Activated CD4-positive, CD25-positive, alpha-beta regulatory T cell treated with anti-CD3 and anti-CD28 coated beads, Interleukin-2, amount 50 U/mL, for 16 hours (primary cell): ENCODE measurements around the gene CARD6.
A peak's percentile ranks its signal among the peaks of the same experiment; 100 is the strongest.
"Not testable (repeated sequence)": the region's sequence is repeated elsewhere in the genome, so short reads cannot be mapped to it uniquely, and the experiment has no call there.

Source experiments
- DNase-seq: peaks from one replicate; pipeline ENCODE4 v3.0.0-alpha.2; 2020; ENCODE audit warnings: low read depth, low spot score

The CARD6 gene

DNA sequence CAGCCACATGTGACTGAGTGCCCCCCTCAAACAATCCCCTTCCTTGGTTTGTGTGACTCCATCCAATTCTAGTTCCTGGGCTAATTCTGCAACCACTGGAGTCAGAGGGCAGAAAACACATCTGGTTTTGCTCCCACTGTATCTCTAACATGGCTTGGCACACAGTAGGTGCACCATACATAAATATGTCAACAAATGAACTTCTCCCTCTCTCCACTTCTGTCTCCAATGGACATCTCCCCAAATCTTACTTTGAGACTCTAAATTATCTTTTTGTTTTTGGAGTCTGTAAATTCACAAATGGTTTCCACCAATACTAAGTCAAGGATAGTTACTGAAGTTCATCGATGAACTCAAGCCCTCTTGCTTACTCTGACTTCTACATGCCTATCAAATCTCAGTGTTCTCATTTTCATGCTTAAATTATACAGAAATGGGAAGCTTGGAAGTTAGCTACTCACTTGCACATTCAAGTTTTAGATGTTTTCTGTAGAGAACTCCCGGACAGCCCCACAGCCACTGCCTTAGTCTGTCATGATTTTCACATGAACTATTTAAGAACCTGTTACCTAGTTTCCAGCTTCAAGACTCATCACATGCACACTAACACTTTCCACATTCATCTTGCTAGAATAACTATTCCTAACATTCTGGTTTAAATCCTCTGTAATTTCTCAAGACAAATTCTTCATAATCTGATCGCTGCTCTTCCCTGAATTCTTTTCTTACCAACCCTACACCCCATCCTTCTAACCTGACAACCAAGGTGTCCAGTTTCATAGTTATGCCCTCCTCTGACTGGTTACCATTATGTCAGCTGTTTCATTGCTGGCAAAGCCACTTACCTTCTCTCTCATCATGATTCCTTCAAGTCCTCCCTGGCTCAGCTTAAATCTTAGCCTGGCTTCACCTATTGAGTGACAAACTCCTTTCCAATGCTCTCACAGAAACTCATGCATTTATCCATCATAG lies 12.2 kb upstream of the CARD6 start:
- no peak for DNase-seq

DNA sequence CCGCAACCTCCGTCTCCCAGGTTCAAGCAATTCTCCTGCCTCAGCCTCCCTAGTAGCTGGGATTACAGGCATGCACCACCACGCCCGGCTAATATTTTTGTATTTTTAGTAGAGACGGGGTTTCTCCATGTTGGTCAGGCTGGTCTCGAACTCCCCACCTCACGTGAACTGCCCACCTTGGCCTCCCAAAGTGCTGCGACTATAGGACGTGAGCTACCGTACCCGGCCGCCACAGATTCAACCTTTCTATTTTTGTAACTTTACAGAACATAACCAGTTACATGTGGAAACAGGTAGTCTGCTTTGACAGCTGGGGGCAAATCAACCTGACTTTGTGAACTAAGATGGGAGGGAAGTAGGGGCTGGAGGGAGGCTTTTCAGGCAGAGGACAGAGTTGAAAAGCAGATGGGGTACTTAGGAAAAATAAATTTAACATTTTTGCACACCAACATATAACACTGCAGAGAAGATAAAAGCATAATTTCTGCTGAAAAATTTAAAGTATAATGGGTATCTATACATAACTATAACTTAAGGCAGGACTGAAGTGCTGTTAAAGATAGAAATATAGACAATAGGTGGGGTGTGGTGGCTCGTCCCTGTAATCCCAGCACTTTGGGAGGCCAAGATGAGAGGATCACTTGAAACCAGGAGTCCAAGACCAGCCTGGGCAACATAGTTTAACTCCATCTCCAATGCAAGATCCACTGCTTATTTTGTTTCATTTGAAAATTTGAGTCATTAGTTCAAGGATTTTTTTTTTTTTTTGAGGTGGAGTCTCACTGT lies 11.2 kb upstream of the CARD6 start:
- DNase-seq = no peak

DNA sequence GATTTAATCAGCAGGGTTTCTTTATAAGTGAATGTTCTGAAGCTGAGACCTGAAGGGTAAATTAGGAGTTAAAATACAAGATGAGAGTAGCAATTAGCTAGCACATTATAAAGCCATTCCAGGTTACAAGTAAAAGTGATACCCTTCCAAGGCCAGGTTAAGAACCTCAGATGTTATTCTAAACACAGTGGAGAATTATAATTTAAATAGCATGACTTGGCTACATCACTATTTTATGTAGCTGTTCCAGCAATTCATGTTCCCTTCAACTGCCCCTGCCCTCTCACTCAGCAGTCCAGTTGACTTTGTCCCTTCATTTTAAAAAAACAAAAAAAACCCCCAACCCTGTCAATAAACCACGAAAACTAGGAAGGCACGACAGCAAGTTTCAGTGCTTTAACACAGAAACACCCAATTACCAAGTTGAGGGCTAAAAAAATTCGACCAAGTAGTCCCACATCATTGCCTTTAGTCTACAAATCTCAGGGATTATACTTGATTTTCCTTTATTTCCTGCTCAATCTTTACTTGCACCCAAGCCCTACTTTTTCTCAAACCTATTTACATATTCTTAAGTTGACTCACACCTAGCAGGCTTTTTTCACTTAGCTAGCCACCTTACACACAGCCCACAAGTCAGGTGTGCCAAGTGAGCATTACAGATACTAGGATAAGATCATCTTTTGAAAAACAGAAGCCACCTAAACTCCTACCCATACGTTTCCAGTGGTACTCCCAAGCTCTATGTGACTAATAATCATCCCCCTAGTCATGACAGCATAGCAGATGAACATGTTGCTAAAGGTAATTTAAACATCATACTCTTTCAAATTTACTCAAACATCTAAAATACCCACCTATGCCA lies 9.6 kb upstream of the CARD6 start:
- DNase-seq = no peak

DNA sequence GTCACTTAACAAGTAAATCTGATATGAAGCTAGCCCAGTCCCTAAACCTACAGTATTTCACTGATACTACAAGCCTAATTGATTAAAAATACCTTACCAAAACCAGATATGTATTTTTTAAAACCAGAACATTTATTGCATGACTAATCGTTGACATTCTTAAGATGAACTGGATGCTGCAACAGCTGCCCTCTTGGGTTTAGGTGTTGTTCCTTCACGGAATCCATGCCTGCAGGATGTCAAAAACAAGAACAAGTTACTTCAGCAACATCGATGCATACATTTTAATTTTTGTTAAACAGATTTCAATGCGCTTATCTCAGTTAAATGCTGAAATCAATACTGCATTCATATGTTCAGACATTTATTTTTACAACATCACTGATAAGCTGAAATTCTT lies 8.8 kb upstream of the CARD6 start:
- no peak for DNase-seq

DNA sequence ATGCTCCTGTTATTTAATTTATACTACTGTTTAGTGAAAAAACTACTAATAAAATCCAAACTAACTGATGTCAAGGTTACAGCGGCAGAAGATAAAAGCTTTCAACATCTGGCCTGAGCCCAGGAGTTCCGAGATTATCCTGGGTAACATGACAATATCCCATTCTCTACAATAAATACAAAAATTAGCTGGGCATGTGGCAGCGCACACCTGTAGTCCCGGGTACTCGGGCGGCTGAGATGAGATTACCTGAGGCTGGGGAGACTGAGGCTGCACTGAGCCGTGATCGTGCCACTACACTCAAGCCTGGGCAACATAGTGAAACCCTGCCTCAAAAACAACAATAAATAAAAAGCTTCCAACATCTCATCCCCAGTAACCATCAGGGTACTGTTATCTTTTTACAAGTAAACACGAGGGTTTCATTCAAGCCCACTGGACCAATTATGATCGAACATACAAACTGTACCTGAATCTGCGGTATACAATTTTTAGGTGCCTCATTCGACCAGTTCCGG lies 7.4 kb upstream of the CARD6 start:
- no peak for DNase-seq

DNA sequence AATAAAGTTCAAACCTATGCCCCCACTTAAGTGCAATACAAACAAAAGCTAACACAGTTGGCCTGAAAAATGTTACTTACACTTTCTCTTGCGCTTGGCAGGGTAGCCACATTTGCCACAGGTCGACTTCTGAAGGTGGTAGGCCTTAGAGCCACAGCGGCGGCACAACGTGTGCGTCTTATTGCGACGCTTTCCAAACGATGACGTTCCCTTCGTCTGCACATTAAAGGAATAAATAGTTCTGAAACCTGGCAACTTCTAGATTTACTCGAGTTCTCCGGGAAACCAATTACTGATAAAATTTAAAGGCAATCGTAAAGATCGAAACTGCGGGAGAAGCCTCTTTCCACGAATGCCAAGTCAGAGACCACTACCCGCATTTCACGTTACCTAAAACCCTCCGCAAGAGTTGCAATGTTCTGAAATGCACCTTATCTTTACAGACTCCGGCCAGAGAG lies 6.7 kb upstream of the CARD6 start:
- DNase-seq = no peak

DNA sequence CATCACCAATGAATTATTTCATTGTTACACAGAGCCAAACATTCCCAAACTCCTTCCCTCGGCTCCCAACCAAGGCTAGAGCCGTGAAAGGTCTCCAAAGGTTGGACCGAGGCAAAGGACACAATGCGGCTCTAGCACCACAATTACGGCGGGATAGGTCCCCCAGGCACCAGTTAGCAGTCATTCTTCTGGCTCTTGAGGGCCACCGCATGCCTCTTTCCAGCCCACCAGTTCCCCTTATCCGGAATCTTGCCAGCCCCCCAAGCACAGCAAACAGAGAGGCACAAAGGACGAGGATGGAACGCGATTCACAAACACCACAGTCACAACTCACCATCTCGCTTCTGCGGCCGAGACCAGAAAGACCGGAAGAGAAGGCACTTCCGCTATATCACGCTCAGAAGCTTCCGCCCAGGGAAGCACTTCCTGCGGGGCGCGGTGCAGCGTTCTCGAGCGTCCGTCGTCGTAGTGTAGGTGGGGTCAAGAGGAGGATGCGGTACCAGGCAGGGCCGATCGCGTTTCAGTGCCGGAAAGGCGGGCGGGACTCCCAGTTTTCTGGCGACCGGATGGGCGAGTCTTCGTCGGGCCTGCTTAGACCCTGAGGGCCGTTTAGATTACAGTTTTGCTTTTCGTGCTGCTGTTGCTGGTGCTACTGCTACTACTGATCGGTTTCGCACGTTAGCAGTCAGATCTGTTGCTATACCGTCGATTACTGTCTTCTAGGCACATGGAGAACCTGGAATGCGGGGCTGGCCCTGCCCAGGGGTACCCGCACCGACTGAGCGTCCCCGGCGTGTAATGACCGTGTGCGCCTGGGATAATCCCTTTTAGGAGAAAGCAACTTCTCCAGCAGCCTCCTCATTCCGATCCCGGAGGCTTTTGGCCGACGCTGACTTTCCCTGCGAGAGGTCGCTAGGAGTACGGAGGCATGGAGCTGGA lies 6.0 kb upstream of the CARD6 start, which contains the start of gene RPL37:
RPL37 (minus strand) TSS at position 374 of the 939 bp plus-strand sequence; CDS start at position 337, 37 bp downstream.
- DNase-seq = peak; percentile 82

DNA sequence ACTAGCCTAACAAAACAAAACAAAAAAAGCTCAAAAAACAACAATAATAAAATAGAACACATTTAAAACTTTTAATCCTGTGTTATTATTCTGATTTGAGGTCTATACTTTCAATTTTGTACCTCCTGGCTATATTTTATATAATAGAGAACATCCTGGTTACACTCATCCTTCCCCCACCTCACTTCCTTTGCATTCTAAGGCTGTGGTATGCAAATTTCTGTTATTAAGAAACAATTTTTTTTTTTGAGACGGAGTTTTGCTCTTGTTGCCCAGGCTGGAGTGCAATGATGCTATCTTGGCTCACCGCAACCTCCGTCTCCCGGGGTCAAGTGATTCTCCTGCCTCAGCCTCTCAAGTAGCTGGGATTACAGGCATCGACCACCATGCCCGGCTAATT lies 3.1 kb upstream of the CARD6 start:
- no peak for DNase-seq

DNA sequence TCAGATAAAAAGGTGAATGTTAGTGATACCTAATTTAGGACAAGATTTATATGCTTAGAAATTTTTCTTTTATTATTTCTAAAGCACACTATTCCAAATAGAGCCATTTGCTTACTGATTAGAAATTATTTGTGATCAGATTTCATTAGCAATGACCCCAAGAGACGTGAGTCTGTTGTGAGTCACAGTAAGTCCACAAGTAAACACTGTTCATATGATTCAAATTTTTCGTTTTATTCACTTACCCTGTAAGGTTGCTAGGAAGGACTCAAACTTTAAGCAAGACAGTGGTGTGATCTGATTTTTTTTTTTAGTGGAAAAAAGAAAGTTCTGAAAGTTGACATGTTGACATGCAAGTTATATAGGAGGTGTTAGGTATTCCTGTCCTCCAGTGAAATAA lies 1.2 kb downstream of the CARD6 start:
- DNase-seq = no peak

DNA sequence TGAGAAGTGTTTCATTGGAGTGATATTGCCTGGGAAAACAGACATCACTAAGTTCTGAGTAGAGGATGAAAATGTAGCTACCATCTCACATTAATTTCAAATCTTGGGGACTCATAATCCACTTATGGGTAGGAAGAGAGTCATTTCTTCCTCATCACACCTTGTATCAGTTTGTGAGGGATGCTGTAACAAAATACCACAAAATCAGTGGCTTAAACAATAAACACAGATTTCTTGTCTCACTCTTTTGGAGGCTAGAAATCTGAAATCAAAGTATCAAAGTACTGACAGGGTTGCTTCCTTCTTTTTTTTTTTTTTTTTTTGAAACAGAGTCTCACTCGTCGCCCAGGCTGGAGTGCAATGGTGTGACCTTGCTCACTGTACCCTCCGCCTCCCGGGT lies 3.4 kb downstream of the CARD6 start:
- no peak for DNase-seq

DNA sequence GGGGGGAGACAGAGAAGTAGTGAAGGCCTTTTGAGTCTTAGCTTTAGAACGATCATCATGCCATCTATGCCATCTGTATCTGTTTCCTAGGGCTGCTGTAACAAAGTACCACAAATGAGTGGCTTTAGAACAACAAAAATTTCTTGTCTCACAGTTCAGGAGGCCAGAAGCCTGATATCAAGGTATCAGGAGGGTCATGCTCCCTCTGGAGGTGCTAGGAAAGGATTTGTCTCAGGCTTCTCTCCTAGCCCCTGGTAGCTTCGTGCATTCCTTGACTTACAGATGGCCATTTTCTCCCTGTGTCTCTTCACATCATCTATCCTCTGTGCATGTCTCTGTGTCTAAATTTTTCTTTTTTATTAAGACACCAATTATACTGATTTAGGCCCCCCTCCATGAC lies 5.2 kb downstream of the CARD6 start:
- no peak for DNase-seq

DNA sequence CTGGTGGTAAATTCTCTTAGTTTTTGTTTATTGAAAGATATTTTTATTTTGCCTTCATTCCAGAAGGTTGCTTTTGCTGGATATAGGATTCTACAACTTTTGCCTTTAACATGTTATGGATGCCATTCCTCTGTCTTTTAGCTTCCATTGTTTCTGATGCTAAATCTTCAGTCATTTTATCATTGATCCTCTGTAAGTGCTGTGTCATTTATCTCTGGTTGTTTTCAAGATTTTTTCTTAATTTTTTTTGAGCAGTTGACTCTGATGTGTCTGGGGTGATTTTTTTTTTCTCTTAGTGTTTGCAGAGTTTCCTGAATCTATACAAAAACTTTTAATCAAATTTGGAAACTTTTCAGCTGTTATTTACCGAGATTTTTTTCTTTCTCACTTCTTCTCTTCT lies 6.4 kb downstream of the CARD6 start:
- no peak for DNase-seq

DNA sequence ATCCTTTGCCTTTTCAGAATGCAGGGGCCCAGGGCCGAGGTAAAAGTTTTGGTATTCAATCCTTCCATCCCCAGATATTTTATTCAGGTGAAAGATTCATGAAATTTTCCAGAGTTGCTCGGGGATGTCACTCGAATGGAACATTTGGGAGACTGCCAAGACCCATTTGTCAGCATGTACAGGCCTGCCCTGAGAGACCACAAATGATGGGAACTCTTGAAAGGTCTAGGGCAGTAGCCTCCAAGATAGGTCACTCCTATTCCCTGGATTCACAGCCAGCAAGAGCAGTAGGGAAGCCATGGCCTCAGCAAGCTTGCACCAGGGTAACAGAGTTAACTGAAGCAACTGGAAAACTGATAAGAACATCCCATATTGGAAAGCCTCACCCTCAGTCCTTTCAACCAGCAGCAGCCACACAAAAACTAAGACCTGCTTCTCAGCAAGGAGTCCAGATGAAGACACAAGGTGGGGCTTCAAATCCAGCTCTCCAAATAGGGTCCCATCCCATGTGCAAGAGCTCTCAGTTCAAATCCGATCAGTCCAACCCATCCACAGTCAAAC lies 12.5 kb downstream of the CARD6 start:
- DNase-seq = no peak

DNA sequence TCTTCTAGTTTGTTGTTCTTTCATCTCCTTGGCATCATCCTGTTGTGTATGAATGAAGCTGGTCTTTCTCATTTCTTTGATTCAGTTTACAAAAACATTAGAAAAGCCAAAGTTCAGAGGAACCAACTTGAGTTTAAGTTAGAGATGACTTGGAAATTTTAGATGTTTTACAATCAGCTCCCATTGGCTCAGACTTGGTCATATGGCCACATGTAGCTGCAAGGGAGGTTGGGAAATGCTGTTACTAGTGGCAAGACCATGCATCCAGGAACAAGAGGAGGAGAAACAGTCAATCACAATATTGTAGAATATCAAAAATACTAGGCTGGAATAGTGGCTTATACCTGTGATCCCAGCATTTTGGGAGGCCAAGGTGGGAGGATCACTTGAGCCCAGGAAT lies 19.5 kb downstream of the CARD6 start:
- no peak for DNase-seq

DNA sequence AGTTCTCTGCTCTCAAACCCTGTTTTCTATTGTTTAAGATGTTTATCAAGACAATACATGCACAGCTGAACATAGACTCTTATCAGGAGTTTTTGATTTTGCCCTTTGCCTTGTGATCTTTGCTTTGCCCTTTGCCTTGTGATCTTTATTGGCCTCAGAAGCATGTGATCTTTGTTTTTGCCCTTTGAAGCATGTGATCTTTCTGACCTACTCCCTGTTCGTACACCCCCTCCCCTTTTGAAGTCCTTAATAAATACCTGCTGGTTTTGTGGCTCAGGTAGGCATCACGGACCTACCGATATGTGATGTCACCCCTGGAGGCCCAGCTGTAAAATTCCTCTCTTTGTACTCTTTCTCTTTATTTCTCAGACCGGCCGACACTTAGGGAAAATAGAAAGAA lies 23.8 kb downstream of the CARD6 start:
- not testable (repeated sequence) for DNase-seq

DNA sequence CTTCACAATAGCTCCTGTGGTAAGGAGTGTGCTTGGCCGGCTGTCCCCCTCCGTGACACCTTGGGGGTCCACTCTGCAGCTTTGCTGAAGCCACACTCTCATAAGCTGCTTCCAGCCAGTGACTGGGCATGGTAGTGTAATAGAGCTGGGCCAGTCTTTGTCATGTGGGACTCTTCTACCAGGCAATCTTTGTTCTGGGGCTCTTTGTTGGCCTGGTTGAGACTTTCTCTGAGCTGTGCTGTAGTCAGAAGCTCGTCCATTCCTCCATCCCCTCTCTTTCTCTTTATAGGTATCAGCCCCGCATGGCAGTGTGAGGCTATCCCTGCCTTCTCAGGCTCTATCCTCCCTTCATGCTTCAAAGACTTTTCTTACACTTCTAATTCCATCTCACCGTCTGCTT lies 25.7 kb downstream of the CARD6 start:
- no peak for DNase-seq

DNA sequence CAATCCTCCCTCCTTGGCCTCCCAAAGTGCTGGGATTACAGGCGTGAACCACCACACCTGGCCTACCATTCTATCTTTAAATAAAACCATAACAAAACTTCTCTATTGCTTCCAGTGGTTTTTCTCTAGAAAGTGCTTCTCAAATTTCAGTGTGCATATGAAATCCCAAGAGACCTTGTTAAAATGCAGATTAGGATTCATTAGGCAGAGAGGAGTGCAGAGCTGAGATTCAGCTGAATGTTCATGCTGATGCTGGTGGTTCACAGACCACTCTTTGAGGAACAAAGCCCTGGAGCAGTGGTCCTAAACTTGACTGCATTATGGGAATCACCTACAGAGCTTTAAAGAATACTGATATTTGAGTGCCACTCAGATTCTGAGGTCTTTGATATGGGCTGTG lies 28.2 kb downstream of the CARD6 start:
- DNase-seq = no peak

DNA sequence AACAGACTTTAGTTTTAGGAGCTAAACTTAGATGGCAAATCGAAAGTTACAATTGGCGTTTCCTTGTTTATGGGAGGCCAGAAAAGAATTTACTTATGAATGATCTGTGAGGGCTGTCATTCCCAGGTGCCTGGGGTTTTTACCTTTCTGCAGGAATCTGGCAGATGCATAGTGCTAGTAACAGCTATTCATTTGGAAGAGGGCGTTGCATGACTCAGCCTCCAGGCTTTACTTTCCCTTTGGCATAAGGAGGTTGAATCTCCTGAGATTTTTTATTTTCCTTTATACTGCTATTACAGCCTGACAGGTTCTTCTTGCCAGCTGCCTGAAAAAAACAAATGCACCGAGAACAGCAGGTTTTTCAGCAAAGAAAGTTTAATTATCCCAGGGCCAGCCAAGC lies 30.0 kb downstream of the CARD6 start:
- no peak for DNase-seq

DNA sequence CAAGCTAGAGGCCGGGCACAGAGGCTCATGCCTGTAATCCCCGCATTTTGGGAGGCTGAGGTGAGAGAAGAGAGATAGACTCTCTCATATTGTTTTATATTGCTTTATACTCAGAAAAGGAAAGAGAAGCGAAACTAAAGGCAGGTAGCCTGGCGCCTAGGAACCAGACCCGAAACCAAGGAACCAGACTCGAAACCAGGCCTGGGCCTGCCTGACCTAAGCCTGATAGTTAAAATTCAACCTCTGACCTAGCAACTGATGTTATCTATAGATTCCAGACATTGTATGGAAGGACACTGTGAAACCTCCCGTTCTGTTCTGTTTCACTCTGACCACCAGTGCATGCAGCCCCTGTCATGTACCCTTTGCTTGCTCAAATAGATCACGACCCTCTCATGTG lies 31.1 kb downstream of the CARD6 start:
- not testable (repeated sequence) for DNase-seq
